Lung (tissue), 12 donors: Measurements from ENCODE around the gene CCER1. TPM values are rescaled to one million over a fixed set of nuclear protein-coding genes. Genes with fewer than 3 reads are reported as not detected.

Source experiments
- ATAC-seq: fragments of 200-7000 bp; cut with Tn5 transposase; one replicate; pipeline ENCODE4 v1.9.1; 2020; ENCODE audit warnings: moderate number of reproducible peaks; ENCODE audit not compliant: insufficient read depth, low FRiP score
- DNase-seq, 3 donors: peaks; one replicate each; pipeline ENCODE4 v3.0.0-alpha.2; 2013 to 2017
- H3K27ac ChIP-seq, 2 donors: one replicate each; pipeline ENCODE4 v1.5.1; 2013; ENCODE audit warnings: mild to moderate bottlenecking in 2 of 2, moderate library complexity in 2 of 2, control low read depth in 1 of 2, inconsistent platforms in 1 of 2, low read depth in 1 of 2, low read length in 1 of 2
- H3K27me3 ChIP-seq, 3 donors: one replicate each; pipeline ENCODE4 v1.5.1; 2013; ENCODE audit warnings: low read length in 2 of 3; ENCODE audit not compliant: control insufficient read depth in 3 of 3, insufficient read depth in 3 of 3
- H3K36me3 ChIP-seq, 4 donors: one replicate each; pipeline ENCODE4 v1.5.1; 2013; ENCODE audit warnings: low read length in 4 of 4, mild to moderate bottlenecking in 1 of 4, moderate library complexity in 1 of 4; ENCODE audit not compliant: control insufficient read depth in 4 of 4, insufficient read depth in 4 of 4
- H3K4me1 ChIP-seq, 5 donors: one replicate each; pipeline ENCODE4 v1.5.1; 2013; ENCODE audit warnings: low read length in 5 of 5, mild to moderate bottlenecking in 2 of 5, moderate library complexity in 1 of 5; ENCODE audit not compliant: control insufficient read depth in 5 of 5, insufficient read depth in 5 of 5
- H3K4me3 ChIP-seq: one replicate; pipeline ENCODE4 v1.5.1; 2013; ENCODE audit warnings: mild to moderate bottlenecking, control low read depth, moderate library complexity
- H3K9ac ChIP-seq, 2 donors: one replicate each; pipeline ENCODE4 v1.5.1; 2013; ENCODE audit warnings: low read length in 2 of 2, control low read depth in 1 of 2; ENCODE audit not compliant: insufficient read depth in 1 of 2
- H3K9me3 ChIP-seq, 4 donors: one replicate each; pipeline ENCODE4 v1.5.1; 2013; ENCODE audit warnings: low read length in 3 of 4, mild to moderate bottlenecking in 1 of 4, moderate library complexity in 1 of 4; ENCODE audit not compliant: control insufficient read depth in 4 of 4, insufficient read depth in 3 of 4
- CTCF ChIP-seq: IDR thresholded peaks from 2 replicates; pipeline ENCODE4 v1.5.1; 2012; ENCODE audit warnings: mild to moderate bottlenecking; ENCODE audit errors: control extremely low read depth, extremely low read depth
- WGBS, 2 donors: extraction: QIAGEN DNeasy Blood & Tissue Kit; methylation state at CpG; one replicate each; pipeline ENCODE4 v1.1.7; 2013; 5-methylcytosine and 5-hydroxymethylcytosine counted together
- polyA plus RNA-seq, 2 donors: library from polyadenylated mRNA; stranded (reverse); fragments of 200-250 nt; gene quantifications; one replicate each; pipeline ENCODE4 v1.2.1, GENCODE V29; 2013
- total RNA-seq, 2 donors: library from RNA; depleted of rRNA in 1 of 2; stranded (reverse); fragments of >200 nt in 1 of 2; gene quantifications; one replicate each; pipeline ENCODE4 v1.2.1, GENCODE V29; 2014 to 2021
- donor health status: control.
- donor health status: control.
- donor health status: Bipolar disorder and iron deficiency.
- donor health status: healthy.
- donor health status: DM: yes; HTN: yes; CAD: no.

The CCER1 gene
- total and polyA plus RNA-seq, 4 donors = not detected

- DNase-seq (no peak), ATAC-seq (no peak)
- H3K27ac ChIP-seq = no peak overlapping the region
- H3K4me3 ChIP-seq = no peak overlapping the region
- TF ChIP-seq CTCF = no peak
- no peaks in the 10 kb centered on the region for H3K27me3 ChIP-seq
- H3K9ac ChIP-seq = no peak overlapping the region
- no peaks in the 10 kb centered on the region for H3K4me1 ChIP-seq
- 67 to 70% methylated on average over 2 of the region's 2 CpGs for WGBS, 2 donors
- H3K9me3 ChIP-seq = no peaks in the 10 kb centered on the region
- H3K36me3 ChIP-seq = no peaks in the 10 kb centered on the region
These were observed 10.2 kb upstream of the CCER1 start for GRCh38 chr12:90965204-90965603.

GRCh38 chr12:90964616-90965015 lies 9.6 kb upstream of the CCER1 start:
- no peak for DNase-seq
- no peak for TF ChIP-seq CTCF
- WGBS, 2 donors = 42 to 63% methylated on average over 2 of the region's 2 CpGs

GRCh38 chr12:90963946-90964345 lies 9.0 kb upstream of the CCER1 start:
- H3K4me1 ChIP-seq = peaks cover 0 to 10% (median 0%) of the 10 kb centered on the region in 5 donors
- no peak overlapping the region for H3K4me3 ChIP-seq
- TF ChIP-seq CTCF = no peak
- no peak overlapping the region for H3K27ac ChIP-seq
- 84 to 93% methylated on average over 6 of the region's 6 CpGs for WGBS, 2 donors
- no peaks in the 10 kb centered on the region for H3K27me3 ChIP-seq
- DNase-seq = no peak
- no peaks in the 10 kb centered on the region for H3K9me3 ChIP-seq
- H3K36me3 ChIP-seq = no peaks in the 10 kb centered on the region
- H3K9ac ChIP-seq = no peak overlapping the region
- no peak for ATAC-seq

More at GRCh38 chr12:90964616-90965015, 9.6 kb upstream of the CCER1 start:
- Histone ChIP-seq H3K9me3 (no peaks in the 10 kb centered on the region), H3K27me3 (no peaks in the 10 kb centered on the region), H3K27ac (no peak overlapping the region), H3K36me3 (no peaks in the 10 kb centered on the region), H3K4me3 (no peak overlapping the region), H3K4me1 (peaks cover 0 to 4% (median 0%) of the 10 kb centered on the region in 5 donors), H3K9ac (no peak overlapping the region)
- no peak for ATAC-seq

- ATAC-seq (no peak), DNase-seq (no peak)
- Histone ChIP-seq H3K4me3 (no peak overlapping the region), H3K9ac (no peak overlapping the region), H3K9me3 (no peaks in the 10 kb centered on the region), H3K4me1 (peaks cover 0 to 10% (median 0%) of the 10 kb centered on the region in 5 donors), H3K36me3 (no peaks in the 10 kb centered on the region), H3K27me3 (no peaks in the 10 kb centered on the region), H3K27ac (no peak overlapping the region)
- WGBS, 2 donors = 93% methylated on average over 4 of the region's 4 CpGs
- no peak for TF ChIP-seq CTCF
These were observed 6.2 kb upstream of the CCER1 start for GRCh38 chr12:90961154-90961553.
